HCT116 (cell line): ENCODE measurements around the gene FOXK2. TPM values are rescaled to one million over a fixed set of nuclear protein-coding genes. Genes with fewer than 3 reads are reported as not detected.

Source experiments
- ATAC-seq: fragments of 200-7000 bp; cut with Tn5 transposase; 2 replicates; pipeline ENCODE4 v1.9.1; 2020; ENCODE audit warnings: mild to moderate bottlenecking, moderate library complexity
- BruUV-seq: library from RNA; stranded (reverse); fragments of 400-500 nt; replicated peaks from 2 replicates; lab custom pipeline; 2021; lab: Mats Ljungman, UMichigan
- CTCF ChIA-PET: fragments of 300-600 bp; sonication (Branson Sonifier 250); formaldehyde crosslinking; loops from one replicate; lab custom pipeline; 2021; ENCODE audit warnings: antibody characterized with exemption; lab: Charles Lee
- POLR2A ChIA-PET: fragments of 300-600, 350-600 bp; sonication (Branson Sonifier 250); formaldehyde crosslinking; loops from one replicate; lab custom pipeline; 2021; ENCODE audit warnings: antibody characterized with exemption; lab: Charles Lee
- RAD21 ChIA-PET, 2 experiments: fragments of 300-600 bp; sonication (Branson Sonifier 250); formaldehyde crosslinking; loops; one replicate each; lab custom pipeline; 2023; ENCODE audit warnings: low total read pairs in 2 of 2; ENCODE audit not compliant: uncharacterized antibody in 2 of 2, unreplicated experiment in 2 of 2, low non-redundant PET in 1 of 2; lab: Charles Lee
- DNase-seq: peaks from one replicate; pipeline ENCODE4 v3.0.0-alpha.2; 2010; ENCODE audit warnings: low read depth, low spot score
- H2AFZ ChIP-seq: fragments of 200-600 bp; shearing (Covaris generic), sonication (generic); 2 replicates; pipeline ENCODE4 v1.6.1; 2017; ENCODE audit warnings: low read depth, mixed run types, mixed read lengths, antibody characterized with exemption, low read length; ENCODE audit not compliant: poor library complexity, severe bottlenecking
- H3K27ac ChIP-seq: 2 replicates; pipeline ENCODE4 v1.5.1; 2012; ENCODE audit warnings: low read depth, low read length
- H3K27me3 ChIP-seq: fragments of 200-600 bp; sonication (generic); 2 replicates; pipeline ENCODE4 v1.6.1; 2016; ENCODE audit warnings: mixed run types, low read length, mixed read lengths; ENCODE audit not compliant: insufficient read depth
- H3K36me3 ChIP-seq, 2 experiments: fragments of 200-500 bp in 1 of 2; fragments of 200-600 bp in 1 of 2; sonication (Bioruptor generic) in 1 of 2; sonication (generic) in 1 of 2; 2 replicates each; pipeline versions ENCODE4 v1.5.1 to v1.6.1; 2014 to 2016; ENCODE audit warnings: low read length in 2 of 2, inconsistent platforms in 1 of 2, mixed read lengths in 1 of 2, mixed run types in 1 of 2; ENCODE audit not compliant: insufficient read depth in 2 of 2, control insufficient read depth in 1 of 2
- H3K4me1 ChIP-seq, 2 experiments: fragments of 200-600 bp in 1 of 2; sonication (generic) in 1 of 2; 2 replicates each; pipeline versions ENCODE4 v1.5.1 to v1.6.1; 2012 to 2017; ENCODE audit warnings: low read length in 2 of 2, inconsistent platforms in 1 of 2, mild to moderate bottlenecking in 1 of 2, mixed read lengths in 1 of 2, mixed run types in 1 of 2, moderate library complexity in 1 of 2; ENCODE audit not compliant: insufficient read depth in 2 of 2, control insufficient read depth in 1 of 2
- H3K4me2 ChIP-seq: fragments of 200-600 bp; sonication (generic); 2 replicates; pipeline ENCODE4 v1.6.1; 2017; ENCODE audit warnings: mixed run types, low read length, mixed read lengths
- H3K4me3 ChIP-seq, 2 experiments: fragments of 200-600 bp in 1 of 2; sonication (generic) in 1 of 2; replicated peaks in 1 of 2; 2 replicates each; pipeline ENCODE4 v1.5.1; 2011 to 2016; ENCODE audit warnings: low read length in 2 of 2, control low read depth in 1 of 2, low read depth in 1 of 2, mild to moderate bottlenecking in 1 of 2, mixed read lengths in 1 of 2, mixed run types in 1 of 2
- H3K79me2 ChIP-seq: fragments of 200-600 bp; sonication (generic); 2 replicates; pipeline ENCODE4 v1.6.1; 2017; ENCODE audit warnings: mild to moderate bottlenecking, mixed run types, low read length, moderate library complexity, mixed read lengths; ENCODE audit not compliant: insufficient read depth
- H3K9ac ChIP-seq: fragments of 200-600 bp; sonication (generic); 2 replicates; pipeline ENCODE4 v1.6.1; 2016; ENCODE audit warnings: low read length, mixed read lengths
- H3K9me2 ChIP-seq: fragments of 200-600 bp; sonication (generic), shearing (Covaris generic); 2 replicates; pipeline ENCODE4 v1.6.1; 2017; ENCODE audit warnings: mixed run types, mild to moderate bottlenecking, moderate library complexity; ENCODE audit not compliant: insufficient read depth
- H3K9me3 ChIP-seq, 2 experiments: fragments of 200-500 bp in 1 of 2; fragments of 200-600 bp in 1 of 2; sonication (Bioruptor generic) in 1 of 2; sonication (generic) in 1 of 2; 2 replicates each; pipeline ENCODE4 v1.6.1; 2014 to 2017; ENCODE audit warnings: low read length in 2 of 2, mixed read lengths in 2 of 2, inconsistent platforms in 1 of 2, low read depth in 1 of 2, mild to moderate bottlenecking in 1 of 2, mixed run types in 1 of 2, moderate library complexity in 1 of 2; ENCODE audit not compliant: control insufficient read depth in 1 of 2, insufficient read depth in 1 of 2
- H4K20me1 ChIP-seq: fragments of 200-600 bp; sonication (generic), shearing (Covaris generic); 2 replicates; pipeline ENCODE4 v1.6.1; 2017; ENCODE audit warnings: mixed run types, mild to moderate bottlenecking, moderate library complexity; ENCODE audit not compliant: insufficient read depth
- CBX3 ChIP-seq: IDR thresholded peaks from 2 replicates; pipeline ENCODE4 v1.6.1; 2012; ENCODE audit warnings: low read depth
- CEBPB ChIP-seq: IDR thresholded peaks from 2 replicates; pipeline ENCODE4 v1.6.1; 2012; ENCODE audit warnings: low read depth
- ELF1 ChIP-seq: IDR thresholded peaks from 2 replicates; pipeline ENCODE4 v1.6.1; 2012; ENCODE audit warnings: low read depth, borderline replicate concordance
- EZH2 ChIP-seq: fragments of 200-600 bp; sonication (generic); IDR thresholded peaks from 2 replicates; pipeline ENCODE4 v1.6.1; 2017; ENCODE audit warnings: antibody characterized with exemption, mixed run types
- EZH2phosphoT487 ChIP-seq: fragments of 200-600 bp; IDR thresholded peaks from 2 replicates; pipeline ENCODE4 v1.6.1; 2018; ENCODE audit warnings: antibody characterized with exemption, borderline replicate concordance
- JUND ChIP-seq: IDR thresholded peaks from 2 replicates; pipeline ENCODE4 v1.6.1; 2012
- POLR2A ChIP-seq: IDR thresholded peaks from 2 replicates; pipeline ENCODE4 v1.7.0; 2011; ENCODE audit warnings: borderline replicate concordance; ENCODE audit not compliant: insufficient read depth, insufficient read length; ENCODE audit errors: extremely low read depth
- POLR2AphosphoS5 ChIP-seq: IDR thresholded peaks from 2 replicates; pipeline ENCODE4 v1.6.1; 2011; ENCODE audit warnings: mild to moderate bottlenecking, low read depth, low read length, moderate library complexity
- RAD21 ChIP-seq: IDR thresholded peaks from 2 replicates; pipeline ENCODE4 v1.6.1; 2012; ENCODE audit warnings: low read depth, mild to moderate bottlenecking
- SIN3A ChIP-seq: IDR thresholded peaks from 2 replicates; pipeline ENCODE4 v1.6.1; 2012; ENCODE audit warnings: low read depth
- SP1 ChIP-seq: IDR thresholded peaks from 2 replicates; pipeline ENCODE4 v1.6.1; 2012; ENCODE audit warnings: low read depth
- SRF ChIP-seq: IDR thresholded peaks from 2 replicates; pipeline ENCODE4 v1.6.1; 2012; ENCODE audit warnings: low read depth
- YY1 ChIP-seq: IDR thresholded peaks from 2 replicates; pipeline ENCODE4 v1.6.1; 2011; ENCODE audit warnings: low read length, low read depth, moderate library complexity, mild to moderate bottlenecking; ENCODE audit not compliant: insufficient replicate concordance; ENCODE audit errors: extremely low read depth
- ZFX ChIP-seq: fragments of 450-650 bp; IDR thresholded peaks from 2 replicates; pipeline ENCODE4 v1.6.1; 2017
- ZNF274 ChIP-seq: fragments of 200-500 bp; sonication (Bioruptor generic); IDR thresholded peaks from 2 replicates; pipeline ENCODE4 v1.6.1; 2014; ENCODE audit warnings: mild to moderate bottlenecking, low read depth, low read length, inconsistent platforms
- intact Hi-C: fragments of 100-400 bp; cut with micrococcal nuclease; formaldehyde crosslinking; loops from 2 replicates; pipeline ENCODE4 v1.10.0; 2022
- total RNA-seq: library from RNA; stranded (reverse); gene quantifications from one replicate; pipeline ENCODE4 v1.2.1, GENCODE V29; 2021; ENCODE audit not compliant: unreplicated experiment
- TF ChIP-seq, protein P1 (sequence below): IDR thresholded peaks from 2 replicates; pipeline ENCODE4 v1.6.1; 2011; ENCODE audit warnings: mild to moderate bottlenecking, low read length, moderate library complexity; ENCODE audit not compliant: insufficient replicate concordance; ENCODE audit errors: extremely low read depth
- TF ChIP-seq, protein P2 (sequence below): IDR thresholded peaks from 2 replicates; pipeline ENCODE4 v1.6.1; 2012
- TF ChIP-seq, protein P3 (sequence below): IDR thresholded peaks from 2 replicates; pipeline ENCODE4 v1.6.1; 2012
- TF ChIP-seq, protein P4 (sequence below), 3 experiments: fragments of 200-600 bp in 1 of 3; sonication (generic) in 1 of 3; IDR thresholded peaks in 2 of 3; conservative IDR thresholded peaks in 1 of 3; 2 replicates each; pipeline ENCODE4 v1.5.1; 2012 to 2017; ENCODE audit warnings: low read depth in 2 of 3, low read length in 2 of 3, antibody characterized with exemption in 1 of 3, borderline replicate concordance in 1 of 3, control low read depth in 1 of 3, mild to moderate bottlenecking in 1 of 3, mixed read lengths in 1 of 3, mixed run types in 1 of 3, moderate library complexity in 1 of 3; ENCODE audit not compliant: insufficient read depth in 1 of 3
- TF ChIP-seq, protein P5 (sequence below): IDR thresholded peaks from 2 replicates; pipeline ENCODE4 v1.6.1; 2012; ENCODE audit warnings: low read depth

The FOXK2 gene
- total RNA-seq, 1 experiment from 2014 or later, result 122 TPM

DNA sequence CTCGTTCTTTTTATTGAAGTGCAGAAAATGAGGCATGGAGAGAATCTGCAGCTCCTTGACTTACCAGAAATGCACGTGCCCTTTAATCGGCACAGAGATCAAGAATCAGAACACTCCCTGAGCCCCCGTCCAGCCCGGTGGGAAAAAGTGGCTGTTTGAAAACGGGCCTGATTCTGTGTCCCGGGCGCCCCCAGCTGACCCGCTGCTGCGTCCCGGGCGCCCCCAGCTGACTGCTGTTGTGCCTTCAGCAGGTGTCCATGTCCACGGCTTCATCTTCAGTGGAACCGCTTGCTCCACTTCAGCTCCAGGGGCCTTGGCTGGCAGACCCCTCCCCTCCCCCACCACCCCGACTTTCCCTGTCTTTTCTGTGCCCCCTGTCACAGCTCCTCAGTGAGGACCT, 47.8 kb downstream of the FOXK2 start:
- BruUV-seq, result no TSS peak
- no peaks in the 10 kb centered on the region for H3K9me3 ChIP-seq
- intact Hi-C loops, result no loop called here
- H3K79me2 ChIP-seq, result peaks cover 96% of the 10 kb centered on the region
- POLR2A ChIA-PET, result no interaction called here
- H3K27ac ChIP-seq, result no peak overlapping the region
- no peak for DNase-seq
- no peak for ATAC-seq
- no peak overlapping the region for H3K4me2 ChIP-seq
- H3K27me3 ChIP-seq, result no peaks in the 10 kb centered on the region
- no peaks in the 10 kb centered on the region for H3K9me2 ChIP-seq
- no peak for TF ChIP-seq JUND
- TF ChIP-seq ZFX, result no peak
- no peak for TF ChIP-seq SIN3A
- TF ChIP-seq SRF, result no peak
- TF ChIP-seq, protein P1, sequence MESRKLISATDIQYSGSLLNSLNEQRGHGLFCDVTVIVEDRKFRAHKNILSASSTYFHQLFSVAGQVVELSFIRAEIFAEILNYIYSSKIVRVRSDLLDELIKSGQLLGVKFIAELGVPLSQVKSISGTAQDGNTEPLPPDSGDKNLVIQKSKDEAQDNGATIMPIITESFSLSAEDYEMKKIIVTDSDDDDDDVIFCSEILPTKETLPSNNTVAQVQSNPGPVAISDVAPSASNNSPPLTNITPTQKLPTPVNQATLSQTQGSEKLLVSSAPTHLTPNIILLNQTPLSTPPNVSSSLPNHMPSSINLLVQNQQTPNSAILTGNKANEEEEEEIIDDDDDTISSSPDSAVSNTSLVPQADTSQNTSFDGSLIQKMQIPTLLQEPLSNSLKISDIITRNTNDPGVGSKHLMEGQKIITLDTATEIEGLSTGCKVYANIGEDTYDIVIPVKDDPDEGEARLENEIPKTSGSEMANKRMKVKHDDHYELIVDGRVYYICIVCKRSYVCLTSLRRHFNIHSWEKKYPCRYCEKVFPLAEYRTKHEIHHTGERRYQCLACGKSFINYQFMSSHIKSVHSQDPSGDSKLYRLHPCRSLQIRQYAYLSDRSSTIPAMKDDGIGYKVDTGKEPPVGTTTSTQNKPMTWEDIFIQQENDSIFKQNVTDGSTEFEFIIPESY, result no peak
- TF ChIP-seq YY1, result no peak
- no peak for TF ChIP-seq CBX3
- no peak for TF ChIP-seq SP1
- TF ChIP-seq POLR2A, result no peak
- TF ChIP-seq, protein P2, sequence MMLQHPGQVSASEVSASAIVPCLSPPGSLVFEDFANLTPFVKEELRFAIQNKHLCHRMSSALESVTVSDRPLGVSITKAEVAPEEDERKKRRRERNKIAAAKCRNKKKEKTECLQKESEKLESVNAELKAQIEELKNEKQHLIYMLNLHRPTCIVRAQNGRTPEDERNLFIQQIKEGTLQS, result no peak
- no peak for TF ChIP-seq ZNF274
- no peak for TF ChIP-seq POLR2AphosphoS5
- TF ChIP-seq, protein P3, sequence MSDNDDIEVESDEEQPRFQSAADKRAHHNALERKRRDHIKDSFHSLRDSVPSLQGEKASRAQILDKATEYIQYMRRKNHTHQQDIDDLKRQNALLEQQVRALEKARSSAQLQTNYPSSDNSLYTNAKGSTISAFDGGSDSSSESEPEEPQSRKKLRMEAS, result no peak
- TF ChIP-seq EZH2, result no peak
- TF ChIP-seq, protein P4, sequence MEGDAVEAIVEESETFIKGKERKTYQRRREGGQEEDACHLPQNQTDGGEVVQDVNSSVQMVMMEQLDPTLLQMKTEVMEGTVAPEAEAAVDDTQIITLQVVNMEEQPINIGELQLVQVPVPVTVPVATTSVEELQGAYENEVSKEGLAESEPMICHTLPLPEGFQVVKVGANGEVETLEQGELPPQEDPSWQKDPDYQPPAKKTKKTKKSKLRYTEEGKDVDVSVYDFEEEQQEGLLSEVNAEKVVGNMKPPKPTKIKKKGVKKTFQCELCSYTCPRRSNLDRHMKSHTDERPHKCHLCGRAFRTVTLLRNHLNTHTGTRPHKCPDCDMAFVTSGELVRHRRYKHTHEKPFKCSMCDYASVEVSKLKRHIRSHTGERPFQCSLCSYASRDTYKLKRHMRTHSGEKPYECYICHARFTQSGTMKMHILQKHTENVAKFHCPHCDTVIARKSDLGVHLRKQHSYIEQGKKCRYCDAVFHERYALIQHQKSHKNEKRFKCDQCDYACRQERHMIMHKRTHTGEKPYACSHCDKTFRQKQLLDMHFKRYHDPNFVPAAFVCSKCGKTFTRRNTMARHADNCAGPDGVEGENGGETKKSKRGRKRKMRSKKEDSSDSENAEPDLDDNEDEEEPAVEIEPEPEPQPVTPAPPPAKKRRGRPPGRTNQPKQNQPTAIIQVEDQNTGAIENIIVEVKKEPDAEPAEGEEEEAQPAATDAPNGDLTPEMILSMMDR (IDR thresholded peaks at IDR 0.05 in 2 of 3, conservative IDR thresholded peaks at IDR 0.05 in 1 of 3; ENCODE audit: borderline replicate concordance in 1 of 3, insufficient read depth in 1 of 3, low read depth in 2 of 3, low read length in 2 of 3), result no peak
- TF ChIP-seq ELF1, result no peak
- no peak for TF ChIP-seq EZH2phosphoT487
- TF ChIP-seq, protein P5, sequence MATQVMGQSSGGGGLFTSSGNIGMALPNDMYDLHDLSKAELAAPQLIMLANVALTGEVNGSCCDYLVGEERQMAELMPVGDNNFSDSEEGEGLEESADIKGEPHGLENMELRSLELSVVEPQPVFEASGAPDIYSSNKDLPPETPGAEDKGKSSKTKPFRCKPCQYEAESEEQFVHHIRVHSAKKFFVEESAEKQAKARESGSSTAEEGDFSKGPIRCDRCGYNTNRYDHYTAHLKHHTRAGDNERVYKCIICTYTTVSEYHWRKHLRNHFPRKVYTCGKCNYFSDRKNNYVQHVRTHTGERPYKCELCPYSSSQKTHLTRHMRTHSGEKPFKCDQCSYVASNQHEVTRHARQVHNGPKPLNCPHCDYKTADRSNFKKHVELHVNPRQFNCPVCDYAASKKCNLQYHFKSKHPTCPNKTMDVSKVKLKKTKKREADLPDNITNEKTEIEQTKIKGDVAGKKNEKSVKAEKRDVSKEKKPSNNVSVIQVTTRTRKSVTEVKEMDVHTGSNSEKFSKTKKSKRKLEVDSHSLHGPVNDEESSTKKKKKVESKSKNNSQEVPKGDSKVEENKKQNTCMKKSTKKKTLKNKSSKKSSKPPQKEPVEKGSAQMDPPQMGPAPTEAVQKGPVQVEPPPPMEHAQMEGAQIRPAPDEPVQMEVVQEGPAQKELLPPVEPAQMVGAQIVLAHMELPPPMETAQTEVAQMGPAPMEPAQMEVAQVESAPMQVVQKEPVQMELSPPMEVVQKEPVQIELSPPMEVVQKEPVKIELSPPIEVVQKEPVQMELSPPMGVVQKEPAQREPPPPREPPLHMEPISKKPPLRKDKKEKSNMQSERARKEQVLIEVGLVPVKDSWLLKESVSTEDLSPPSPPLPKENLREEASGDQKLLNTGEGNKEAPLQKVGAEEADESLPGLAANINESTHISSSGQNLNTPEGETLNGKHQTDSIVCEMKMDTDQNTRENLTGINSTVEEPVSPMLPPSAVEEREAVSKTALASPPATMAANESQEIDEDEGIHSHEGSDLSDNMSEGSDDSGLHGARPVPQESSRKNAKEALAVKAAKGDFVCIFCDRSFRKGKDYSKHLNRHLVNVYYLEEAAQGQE, result no peak
- no peak for TF ChIP-seq CEBPB
- no peak for TF ChIP-seq RAD21
- TF ChIP-seq, all 23 proteins: peak for 0
- Histone ChIP-seq H2AFZ (no peak overlapping the region), H3K4me1 (peaks cover 10 to 12% of the 10 kb centered on the region in 2 experiments; a peak in 2 of 4 replicates), H3K36me3 (peaks cover 63% of the 10 kb centered on the region in 2 experiments), H3K9ac (no peak overlapping the region), H4K20me1 (peaks cover 10% of the 10 kb centered on the region; the same call in 1 of the 2 replicates), H3K4me3 (no peak overlapping the region)
- ChIA-PET CTCF (no interaction called here), RAD21 (no interaction called here)
